ENCODE measurements around the gene IL32.

The IL32 gene

GRCh38 chr16:3017794-3018506 lies 47.5 kb upstream of the IL32 start, which contains the start of gene CLDN6:
CLDN6 (minus strand) TSS chr16:3018183; CDS start chr16:3016021, 2,162 bp downstream.
- no peaks in the 10 kb centered on the region for H3K9me3 ChIP-seq (ENCODE audit: control insufficient read depth, insufficient read depth, low read depth, low read length)
- ChIA-PET CTCF (interaction anchor here (1.2 to 2.5 kb wide), 3 partner anchors 10 to 32 kb away, joined by 4 to 20 read pairs (median 5); no protein-coding TSS in a partner anchor), POLR2A (interaction anchor here (11.9 kb wide), 1 partner anchor 13 kb away, joined by 247 read pairs; no protein-coding TSS in a partner anchor)
- H3K36me3 ChIP-seq (ENCODE audit: control insufficient read depth in 2 of 2, insufficient read depth in 1 of 2, low read length in 2 of 2) = no peaks in the 10 kb centered on the region
- H3K4me1 ChIP-seq (ENCODE audit: control insufficient read depth, insufficient read depth, low read length) = peaks cover 18% of the 10 kb centered on the region
- H3K27ac ChIP-seq (ENCODE audit: extremely low read depth, low read depth, low read length) = no peak within 1 kb of the TSS
- H3K4me3 ChIP-seq (ENCODE audit: low read depth, low read length) = no peak within 1 kb of the TSS
- TF ChIP-seq ZNF692 (tag by site-specific recombination; IDR thresholded peaks at IDR 0.05) = peak; percentile 39; the same call in 1 of the 2 replicates
- TF ChIP-seq ZIC2 (tag by site-specific recombination; IDR thresholded peaks at IDR 0.05) = no peak

- ChIA-PET CTCF (interaction anchor here (0.9 to 4.1 kb wide), 9 partner anchors 8 to 68 kb away, joined by 3 to 41 read pairs (median 4); no protein-coding TSS in a partner anchor), POLR2A (interaction anchor here (0.5 to 11.9 kb wide), 19 partner anchors 8 to 1055 kb away, joined by 3 to 247 read pairs (median 6); partner anchors contain the start of genes FLYWCH1, KREMEN2, PAQR4 and PKMYT1)
- no peaks in the 10 kb centered on the region for H3K9me3 ChIP-seq (ENCODE audit: control insufficient read depth, insufficient read depth, low read depth, low read length)
- no peak overlapping the region for H3K27ac ChIP-seq (ENCODE audit: extremely low read depth, low read depth, low read length)
- H3K4me1 ChIP-seq (ENCODE audit: control insufficient read depth, insufficient read depth, low read length) = peaks cover 21% of the 10 kb centered on the region
- H3K4me3 ChIP-seq (ENCODE audit: low read depth, low read length) = peak overlapping the region; percentile 33
- H3K36me3 ChIP-seq (ENCODE audit: control insufficient read depth in 2 of 2, insufficient read depth in 1 of 2, low read length in 2 of 2) = no peaks in the 10 kb centered on the region
- TF ChIP-seq SCRT1 (tag by site-specific recombination; IDR thresholded peaks at IDR 0.05; ENCODE audit: borderline replicate concordance) (no peak), ZNF404 (tag by site-specific recombination; IDR thresholded peaks at IDR 0.05) (peak; percentile 79; the same call in 1 of the 2 replicates), PATZ1 (tag by site-specific recombination; IDR thresholded peaks at IDR 0.05) (no peak), ZNF292 (tag by site-specific recombination; IDR thresholded peaks at IDR 0.05; ENCODE audit: borderline replicate concordance, low read depth) (peak; percentile 55; the same call in 1 of the 2 replicates), ZNF114 (tag by site-specific recombination; IDR thresholded peaks at IDR 0.05) (no peak), ZNF211 (tag by site-specific recombination; IDR thresholded peaks at IDR 0.05; ENCODE audit: low read depth) (no peak), GFI1B (tag by site-specific recombination; IDR thresholded peaks at IDR 0.05) (peak; percentile 47; the same call in 1 of the 2 replicates), ZSCAN16 (tag by site-specific recombination; IDR thresholded peaks at IDR 0.05) (no peak), ZNF140 (tag by site-specific recombination; IDR thresholded peaks at IDR 0.05) (peak; percentile 92), ZNF571 (tag by site-specific recombination; IDR thresholded peaks at IDR 0.05) (no peak), ZIC2 (tag by site-specific recombination; IDR thresholded peaks at IDR 0.05) (peak; percentile 73), BCL11A (tag by site-specific recombination; IDR thresholded peaks at IDR 0.05; ENCODE audit: low read depth) (no peak), HOXD13 (CRISPR knock-in tag; IDR thresholded peaks at IDR 0.05; ENCODE audit: borderline replicate concordance) (no peak), ZFP3 (tag by site-specific recombination; IDR thresholded peaks at IDR 0.05; ENCODE audit: low read depth) (0 out of 2 replicates have a peak, but pooled peaks have one; percentile 17), PRDM6 (tag by site-specific recombination; IDR thresholded peaks at IDR 0.05) (no peak)
- TF ChIP-seq, protein P1, sequence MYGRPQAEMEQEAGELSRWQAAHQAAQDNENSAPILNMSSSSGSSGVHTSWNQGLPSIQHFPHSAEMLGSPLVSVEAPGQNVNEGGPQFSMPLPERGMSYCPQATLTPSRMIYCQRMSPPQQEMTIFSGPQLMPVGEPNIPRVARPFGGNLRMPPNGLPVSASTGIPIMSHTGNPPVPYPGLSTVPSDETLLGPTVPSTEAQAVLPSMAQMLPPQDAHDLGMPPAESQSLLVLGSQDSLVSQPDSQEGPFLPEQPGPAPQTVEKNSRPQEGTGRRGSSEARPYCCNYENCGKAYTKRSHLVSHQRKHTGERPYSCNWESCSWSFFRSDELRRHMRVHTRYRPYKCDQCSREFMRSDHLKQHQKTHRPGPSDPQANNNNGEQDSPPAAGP (tag by site-specific recombination; IDR thresholded peaks at IDR 0.05) = peak; percentile 20; the same call in 1 of the 2 replicates
- TF ChIP-seq, protein P2, sequence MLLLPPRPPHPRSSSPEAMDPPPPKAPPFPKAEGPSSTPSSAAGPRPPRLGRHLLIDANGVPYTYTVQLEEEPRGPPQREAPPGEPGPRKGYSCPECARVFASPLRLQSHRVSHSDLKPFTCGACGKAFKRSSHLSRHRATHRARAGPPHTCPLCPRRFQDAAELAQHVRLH (tag by site-specific recombination; IDR thresholded peaks at IDR 0.05) = 0 out of 2 replicates have a peak, but pooled peaks have one; percentile 33
- TF ChIP-seq, protein P3, sequence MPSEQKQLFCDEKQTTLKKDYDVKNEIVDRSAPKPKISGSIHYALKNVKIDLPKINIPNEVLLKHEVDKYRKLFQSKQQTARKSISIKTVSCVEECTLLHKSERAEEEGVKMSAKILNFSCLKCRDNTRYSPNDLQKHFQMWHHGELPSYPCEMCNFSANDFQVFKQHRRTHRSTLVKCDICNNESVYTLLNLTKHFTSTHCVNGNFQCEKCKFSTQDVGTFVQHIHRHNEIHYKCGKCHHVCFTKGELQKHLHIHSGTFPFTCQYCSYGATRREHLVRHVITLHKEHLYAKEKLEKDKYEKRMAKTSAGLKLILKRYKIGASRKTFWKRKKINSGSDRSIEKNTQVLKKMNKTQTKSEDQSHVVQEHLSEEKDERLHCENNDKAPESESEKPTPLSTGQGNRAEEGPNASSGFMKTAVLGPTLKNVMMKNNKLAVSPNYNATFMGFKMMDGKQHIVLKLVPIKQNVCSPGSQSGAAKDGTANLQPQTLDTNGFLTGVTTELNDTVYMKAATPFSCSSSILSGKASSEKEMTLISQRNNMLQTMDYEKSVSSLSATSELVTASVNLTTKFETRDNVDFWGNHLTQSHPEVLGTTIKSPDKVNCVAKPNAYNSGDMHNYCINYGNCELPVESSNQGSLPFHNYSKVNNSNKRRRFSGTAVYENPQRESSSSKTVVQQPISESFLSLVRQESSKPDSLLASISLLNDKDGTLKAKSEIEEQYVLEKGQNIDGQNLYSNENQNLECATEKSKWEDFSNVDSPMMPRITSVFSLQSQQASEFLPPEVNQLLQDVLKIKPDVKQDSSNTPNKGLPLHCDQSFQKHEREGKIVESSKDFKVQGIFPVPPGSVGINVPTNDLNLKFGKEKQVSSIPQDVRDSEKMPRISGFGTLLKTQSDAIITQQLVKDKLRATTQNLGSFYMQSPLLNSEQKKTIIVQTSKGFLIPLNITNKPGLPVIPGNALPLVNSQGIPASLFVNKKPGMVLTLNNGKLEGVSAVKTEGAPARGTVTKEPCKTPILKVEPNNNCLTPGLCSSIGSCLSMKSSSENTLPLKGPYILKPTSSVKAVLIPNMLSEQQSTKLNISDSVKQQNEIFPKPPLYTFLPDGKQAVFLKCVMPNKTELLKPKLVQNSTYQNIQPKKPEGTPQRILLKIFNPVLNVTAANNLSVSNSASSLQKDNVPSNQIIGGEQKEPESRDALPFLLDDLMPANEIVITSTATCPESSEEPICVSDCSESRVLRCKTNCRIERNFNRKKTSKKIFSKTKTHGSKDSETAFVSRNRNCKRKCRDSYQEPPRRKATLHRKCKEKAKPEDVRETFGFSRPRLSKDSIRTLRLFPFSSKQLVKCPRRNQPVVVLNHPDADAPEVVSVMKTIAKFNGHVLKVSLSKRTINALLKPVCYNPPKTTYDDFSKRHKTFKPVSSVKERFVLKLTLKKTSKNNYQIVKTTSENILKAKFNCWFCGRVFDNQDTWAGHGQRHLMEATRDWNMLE (tag by site-specific recombination; conservative IDR thresholded peaks at IDR 0.05; ENCODE audit: low read depth) = peak; percentile 91
These were observed 45.7 kb upstream of the IL32 start for GRCh38 chr16:3019594-3020246.

Measured in HEK293 (cell line).